SK-N-SH (cell line): ENCODE data around the gene SLC25A20. TPM values are rescaled to one million over a fixed set of nuclear protein-coding genes. Genes with fewer than 3 reads are reported as not detected.

ENCODE experiments used
- CTCF ChIA-PET: fragments of 300-600, 350-600 bp; formaldehyde crosslinking; extraction: SDS; loops from one replicate; lab custom pipeline; 2021; lab: Yijun Ruan, JAX
- POLR2A ChIA-PET: fragments of 350-600 bp; sonication (Branson Sonifier 250); formaldehyde crosslinking; extraction: SDS; loops from one replicate; lab custom pipeline; 2020; ENCODE audit warnings: antibody characterized with exemption, inconsistent platforms; lab: Yijun Ruan, JAX
- DNase-seq: peaks from one replicate; pipeline ENCODE4 v3.0.0; 2012
- H2AFZ ChIP-seq: fragments of 200-600 bp; sonication (generic); 2 replicates; pipeline ENCODE4 v1.8.1; 2016; ENCODE audit warnings: antibody characterized with exemption, mild to moderate bottlenecking, low read depth
- H3F3A ChIP-seq: fragments of 200-600 bp; sonication (generic); replicated peaks from 2 replicates; pipeline ENCODE3; 2016; ENCODE audit warnings: antibody characterized with exemption, mild to moderate bottlenecking; ENCODE audit not compliant: insufficient read depth
- H3K27ac ChIP-seq, 2 experiments: fragments of 200-500 bp in 1 of 2; fragments of 200-600 bp in 1 of 2; sonication (Bioruptor generic) in 1 of 2; sonication (generic), shearing (Covaris generic) in 1 of 2; 2 replicates each; pipeline versions ENCODE4 v1.5.1 to v1.6.1; 2014 to 2016; ENCODE audit warnings: low read depth in 2 of 2, inconsistent platforms in 1 of 2, low read length in 1 of 2, mild to moderate bottlenecking in 1 of 2, mixed read lengths in 1 of 2
- H3K27me3 ChIP-seq: fragments of 200-600 bp; sonication (generic), shearing (Covaris generic); 2 replicates; pipeline ENCODE4 v1.6.1; 2016; ENCODE audit warnings: mixed run types; ENCODE audit not compliant: insufficient read depth
- H3K36me3 ChIP-seq, 2 experiments: fragments of 200-500 bp in 1 of 2; fragments of 200-600 bp in 1 of 2; sonication (Bioruptor generic) in 1 of 2; sonication (generic) in 1 of 2; replicated peaks in 1 of 2; 2 replicates each; pipeline versions ENCODE3 to v1.5.1; 2014 to 2016; ENCODE audit warnings: low read length in 1 of 2, mild to moderate bottlenecking in 1 of 2; ENCODE audit not compliant: insufficient read depth in 2 of 2, control insufficient read depth in 1 of 2
- H3K4me1 ChIP-seq, 2 experiments: fragments of 200-500 bp in 1 of 2; fragments of 200-600 bp in 1 of 2; sonication (Bioruptor generic) in 1 of 2; sonication (generic), shearing (Covaris generic) in 1 of 2; 2 replicates each; pipeline versions ENCODE4 v1.5.1 to v1.6.1; 2014 to 2016; ENCODE audit warnings: low read depth in 1 of 2, low read length in 1 of 2, mixed run types in 1 of 2; ENCODE audit not compliant: insufficient read depth in 2 of 2, control insufficient read depth in 1 of 2
- H3K4me2 ChIP-seq: fragments of 200-600 bp; sonication (generic), shearing (Covaris generic); 2 replicates; pipeline ENCODE4 v1.6.1; 2017; ENCODE audit warnings: mixed run types
- H3K4me3 ChIP-seq, 2 experiments: fragments of 200-500 bp in 1 of 2; fragments of 200-600 bp in 1 of 2; sonication (Bioruptor generic) in 1 of 2; sonication (generic), shearing (Covaris generic) in 1 of 2; 2 replicates each; pipeline versions ENCODE4 v1.5.1 to v1.8.1; 2014 to 2016; ENCODE audit warnings: low read depth in 2 of 2, inconsistent platforms in 1 of 2, low read length in 1 of 2, mild to moderate bottlenecking in 1 of 2, mixed read lengths in 1 of 2, moderate library complexity in 1 of 2
- H3K79me2 ChIP-seq: fragments of 200-600 bp; sonication (generic); 2 replicates; pipeline ENCODE4 v1.8.1; 2017; ENCODE audit warnings: mild to moderate bottlenecking; ENCODE audit not compliant: insufficient read depth
- H3K9ac ChIP-seq: fragments of 200-600 bp; sonication (generic); 2 replicates; pipeline ENCODE4 v1.6.1; 2017; ENCODE audit warnings: mixed run types
- H3K9me2 ChIP-seq: fragments of 200-600 bp; sonication (generic); 2 replicates; pipeline ENCODE4 v1.6.1; 2017; ENCODE audit warnings: mixed run types
- H3K9me3 ChIP-seq: fragments of 200-600 bp; sonication (generic); 2 replicates; pipeline ENCODE4 v1.6.1; 2017; ENCODE audit warnings: mixed run types, mild to moderate bottlenecking, moderate library complexity
- H4K20me1 ChIP-seq: fragments of 200-600 bp; sonication (generic); 2 replicates; pipeline ENCODE4 v1.6.1; 2017; ENCODE audit warnings: mild to moderate bottlenecking, mixed run types; ENCODE audit not compliant: insufficient read depth
- ELF1 ChIP-seq: IDR thresholded peaks from 2 replicates; pipeline ENCODE4 v1.4.0; 2012
- EP300 ChIP-seq, 2 experiments: IDR thresholded peaks; 2 replicates each; pipeline versions ENCODE4 v1.4.0 to v1.6.1; 2012; ENCODE audit warnings: borderline replicate concordance in 1 of 2, low read depth in 1 of 2, low read length in 1 of 2
- EZH2phosphoT487 ChIP-seq: fragments of 200-600 bp; sonication (generic); IDR thresholded peaks from 2 replicates; pipeline ENCODE4 v1.6.1; 2017; ENCODE audit warnings: low read depth, mixed run types, mild to moderate bottlenecking, antibody characterized with exemption, moderate library complexity, borderline replicate concordance
- FOXJ3 ChIP-seq: sonication (generic); formaldehyde crosslinking; IDR thresholded peaks from 2 replicates; pipeline ENCODE4 v1.5.1; 2020; ENCODE audit warnings: mild to moderate bottlenecking, missing genetic modification reagents
- GABPA ChIP-seq: IDR thresholded peaks from 2 replicates; pipeline ENCODE4 v1.4.0; 2012; ENCODE audit warnings: low read depth, mild to moderate bottlenecking
- GATA2 ChIP-seq: sonication (generic); formaldehyde crosslinking; IDR thresholded peaks from 2 replicates; pipeline ENCODE4 v1.5.0; 2020; ENCODE audit warnings: mild to moderate bottlenecking, missing genetic modification reagents
- MEF2A ChIP-seq: IDR thresholded peaks from 2 replicates; pipeline ENCODE4 v1.4.0; 2012; ENCODE audit warnings: low read depth, borderline replicate concordance
- RAD21 ChIP-seq: IDR thresholded peaks from 2 replicates; pipeline ENCODE4 v1.6.1; 2012; ENCODE audit warnings: mild to moderate bottlenecking, low read length
- RCOR1 ChIP-seq: fragments of 150-350 bp; IDR thresholded peaks from 2 replicates; pipeline ENCODE4 v1.6.1; 2017; ENCODE audit warnings: antibody characterized with exemption, low read length
- RFX5 ChIP-seq: IDR thresholded peaks from 2 replicates; pipeline ENCODE4 v1.6.1; 2012; ENCODE audit warnings: mild to moderate bottlenecking, improper control_type of control experiment, low read length
- SMC3 ChIP-seq: IDR thresholded peaks from 2 replicates; pipeline ENCODE4 v1.6.1; 2012; ENCODE audit warnings: low read depth, low read length, improper control_type of control experiment
- YY1 ChIP-seq: IDR thresholded peaks from 2 replicates; pipeline ENCODE4 v1.4.0; 2012; ENCODE audit warnings: low read depth, mild to moderate bottlenecking
- WGBS: methylation state at CpG from one replicate; pipeline ENCODE4 v1.1.6; 2017; ENCODE audit warnings: low lambda C conversion rate; 5-methylcytosine and 5-hydroxymethylcytosine counted together
- polyA plus RNA-seq, 3 experiments: library from polyadenylated mRNA; depleted of rRNA; stranded (reverse); fragments of >200 nt; gene quantifications; 2 replicates each; pipeline ENCODE4 v1.2.3, GENCODE V29; 2012
- TF ChIP-seq, protein P1 (sequence below): fragments of 150-350 bp; IDR thresholded peaks from 2 replicates; pipeline ENCODE4 v1.6.1; 2016; ENCODE audit warnings: mild to moderate bottlenecking, low read depth, low read length
- TF ChIP-seq, protein P2 (sequence below): IDR thresholded peaks from 2 replicates; pipeline ENCODE4 v1.4.0; 2012; ENCODE audit warnings: low read depth, borderline replicate concordance
- TF ChIP-seq, protein P3 (sequence below): IDR thresholded peaks from 2 replicates; pipeline ENCODE4 v1.6.1; 2012; ENCODE audit warnings: mild to moderate bottlenecking, low read depth, low read length, moderate library complexity
- TF ChIP-seq, protein P4 (sequence below): fragments of 200-600 bp; sonication (generic); IDR thresholded peaks from 2 replicates; pipeline ENCODE4 v1.6.1; 2017; ENCODE audit warnings: antibody characterized with exemption, mild to moderate bottlenecking, moderate library complexity

The SLC25A20 gene
- polyA plus RNA-seq, 1 of the 3 experiments (the other 2 are of a cell fraction): 30.3 TPM

DNA sequence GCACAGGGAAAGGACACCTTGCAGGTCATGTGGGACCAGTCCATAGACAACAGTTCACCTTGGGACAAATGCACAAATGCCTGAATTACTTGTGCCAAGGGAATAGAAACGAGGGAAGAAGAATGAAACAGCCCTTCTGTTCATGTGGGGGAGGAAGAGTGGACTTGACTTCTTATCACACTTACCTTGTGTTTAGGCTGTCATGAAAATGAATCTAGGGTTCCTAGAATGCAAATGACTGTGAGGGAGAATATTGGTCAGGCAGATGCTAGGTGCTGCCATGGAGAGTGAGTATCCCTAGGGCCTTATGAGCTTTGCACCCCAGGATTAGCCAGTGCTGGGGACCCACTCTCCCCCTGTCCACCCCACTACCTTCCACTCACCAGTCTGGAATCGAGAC is 40.0 kb downstream of the SLC25A20 start:
- H3K4me3 ChIP-seq: no peak overlapping the region
- POLR2A ChIA-PET: no interaction called here
- TF ChIP-seq SMC3 (no peak), ELF1 (no peak), RFX5 (no peak), EP300 (IDR thresholded peaks at IDR 0.05; ENCODE audit: borderline replicate concordance in 1 of 2, low read depth in 1 of 2, low read length in 1 of 2) (no peak), MEF2A (no peak), FOXJ3 (CRISPR knock-in tag) (no peak), RAD21 (no peak), GATA2 (no peak), EZH2phosphoT487 (no peak), GABPA (no peak), RCOR1 (no peak), YY1 (no peak)
- TF ChIP-seq, protein P1, sequence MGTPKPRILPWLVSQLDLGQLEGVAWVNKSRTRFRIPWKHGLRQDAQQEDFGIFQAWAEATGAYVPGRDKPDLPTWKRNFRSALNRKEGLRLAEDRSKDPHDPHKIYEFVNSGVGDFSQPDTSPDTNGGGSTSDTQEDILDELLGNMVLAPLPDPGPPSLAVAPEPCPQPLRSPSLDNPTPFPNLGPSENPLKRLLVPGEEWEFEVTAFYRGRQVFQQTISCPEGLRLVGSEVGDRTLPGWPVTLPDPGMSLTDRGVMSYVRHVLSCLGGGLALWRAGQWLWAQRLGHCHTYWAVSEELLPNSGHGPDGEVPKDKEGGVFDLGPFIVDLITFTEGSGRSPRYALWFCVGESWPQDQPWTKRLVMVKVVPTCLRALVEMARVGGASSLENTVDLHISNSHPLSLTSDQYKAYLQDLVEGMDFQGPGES: no peak
- TF ChIP-seq, protein P2, sequence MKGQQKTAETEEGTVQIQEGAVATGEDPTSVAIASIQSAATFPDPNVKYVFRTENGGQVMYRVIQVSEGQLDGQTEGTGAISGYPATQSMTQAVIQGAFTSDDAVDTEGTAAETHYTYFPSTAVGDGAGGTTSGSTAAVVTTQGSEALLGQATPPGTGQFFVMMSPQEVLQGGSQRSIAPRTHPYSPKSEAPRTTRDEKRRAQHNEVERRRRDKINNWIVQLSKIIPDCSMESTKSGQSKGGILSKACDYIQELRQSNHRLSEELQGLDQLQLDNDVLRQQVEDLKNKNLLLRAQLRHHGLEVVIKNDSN: no peak
- TF ChIP-seq, protein P3, sequence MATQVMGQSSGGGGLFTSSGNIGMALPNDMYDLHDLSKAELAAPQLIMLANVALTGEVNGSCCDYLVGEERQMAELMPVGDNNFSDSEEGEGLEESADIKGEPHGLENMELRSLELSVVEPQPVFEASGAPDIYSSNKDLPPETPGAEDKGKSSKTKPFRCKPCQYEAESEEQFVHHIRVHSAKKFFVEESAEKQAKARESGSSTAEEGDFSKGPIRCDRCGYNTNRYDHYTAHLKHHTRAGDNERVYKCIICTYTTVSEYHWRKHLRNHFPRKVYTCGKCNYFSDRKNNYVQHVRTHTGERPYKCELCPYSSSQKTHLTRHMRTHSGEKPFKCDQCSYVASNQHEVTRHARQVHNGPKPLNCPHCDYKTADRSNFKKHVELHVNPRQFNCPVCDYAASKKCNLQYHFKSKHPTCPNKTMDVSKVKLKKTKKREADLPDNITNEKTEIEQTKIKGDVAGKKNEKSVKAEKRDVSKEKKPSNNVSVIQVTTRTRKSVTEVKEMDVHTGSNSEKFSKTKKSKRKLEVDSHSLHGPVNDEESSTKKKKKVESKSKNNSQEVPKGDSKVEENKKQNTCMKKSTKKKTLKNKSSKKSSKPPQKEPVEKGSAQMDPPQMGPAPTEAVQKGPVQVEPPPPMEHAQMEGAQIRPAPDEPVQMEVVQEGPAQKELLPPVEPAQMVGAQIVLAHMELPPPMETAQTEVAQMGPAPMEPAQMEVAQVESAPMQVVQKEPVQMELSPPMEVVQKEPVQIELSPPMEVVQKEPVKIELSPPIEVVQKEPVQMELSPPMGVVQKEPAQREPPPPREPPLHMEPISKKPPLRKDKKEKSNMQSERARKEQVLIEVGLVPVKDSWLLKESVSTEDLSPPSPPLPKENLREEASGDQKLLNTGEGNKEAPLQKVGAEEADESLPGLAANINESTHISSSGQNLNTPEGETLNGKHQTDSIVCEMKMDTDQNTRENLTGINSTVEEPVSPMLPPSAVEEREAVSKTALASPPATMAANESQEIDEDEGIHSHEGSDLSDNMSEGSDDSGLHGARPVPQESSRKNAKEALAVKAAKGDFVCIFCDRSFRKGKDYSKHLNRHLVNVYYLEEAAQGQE: no peak
- TF ChIP-seq, protein P4, sequence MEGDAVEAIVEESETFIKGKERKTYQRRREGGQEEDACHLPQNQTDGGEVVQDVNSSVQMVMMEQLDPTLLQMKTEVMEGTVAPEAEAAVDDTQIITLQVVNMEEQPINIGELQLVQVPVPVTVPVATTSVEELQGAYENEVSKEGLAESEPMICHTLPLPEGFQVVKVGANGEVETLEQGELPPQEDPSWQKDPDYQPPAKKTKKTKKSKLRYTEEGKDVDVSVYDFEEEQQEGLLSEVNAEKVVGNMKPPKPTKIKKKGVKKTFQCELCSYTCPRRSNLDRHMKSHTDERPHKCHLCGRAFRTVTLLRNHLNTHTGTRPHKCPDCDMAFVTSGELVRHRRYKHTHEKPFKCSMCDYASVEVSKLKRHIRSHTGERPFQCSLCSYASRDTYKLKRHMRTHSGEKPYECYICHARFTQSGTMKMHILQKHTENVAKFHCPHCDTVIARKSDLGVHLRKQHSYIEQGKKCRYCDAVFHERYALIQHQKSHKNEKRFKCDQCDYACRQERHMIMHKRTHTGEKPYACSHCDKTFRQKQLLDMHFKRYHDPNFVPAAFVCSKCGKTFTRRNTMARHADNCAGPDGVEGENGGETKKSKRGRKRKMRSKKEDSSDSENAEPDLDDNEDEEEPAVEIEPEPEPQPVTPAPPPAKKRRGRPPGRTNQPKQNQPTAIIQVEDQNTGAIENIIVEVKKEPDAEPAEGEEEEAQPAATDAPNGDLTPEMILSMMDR: no peak

More for the DNA sequence above, 40.0 kb downstream of the SLC25A20 start:
- H3K4me1 ChIP-seq: peaks cover 0 to 7% of the 10 kb centered on the region in 2 experiments; a peak in 1 of 4 replicates
- no peak overlapping the region for H3K9ac ChIP-seq
- 69% methylated on average over 1 of the region's 2 CpGs for WGBS
- H3F3A ChIP-seq: peaks cover 4% of the 10 kb centered on the region
- CTCF ChIA-PET: interaction anchor here (2.2 kb wide), 1 partner anchor 119 kb away, joined by 7 read pairs; no protein-coding TSS in a partner anchor
- no peaks in the 10 kb centered on the region for H3K79me2 ChIP-seq
- H3K4me2 ChIP-seq: no peak overlapping the region
- H3K27me3 ChIP-seq: no peaks in the 10 kb centered on the region
- no peaks in the 10 kb centered on the region for H3K9me3 ChIP-seq
- no peak overlapping the region for H3K27ac ChIP-seq
- no peaks in the 10 kb centered on the region for H4K20me1 ChIP-seq
- no peak for DNase-seq
- H3K9me2 ChIP-seq: no peaks in the 10 kb centered on the region
- no peak overlapping the region for H2AFZ ChIP-seq
- peaks cover 0 to 5% of the 10 kb centered on the region in 2 experiments for H3K36me3 ChIP-seq
